DMS 273 treated with DMSO at 0.1 percent for 48 hours (cell line): ENCODE data around the gene STX8.
A peak's percentile ranks its signal among the peaks of the same experiment; 100 is the strongest.
"Not testable (repeated sequence)": the region's sequence is repeated elsewhere in the genome, so short reads cannot be mapped to it uniquely, and the experiment has no call there.

Experiments used
- DNase-seq: peaks from one replicate; lab custom pipeline; 2025; lab: John Stamatoyannopoulos, UW

Gene STX8

GRCh38 chr17:9401434-9401833 is 174.2 kb downstream of the STX8 start:
- no peak for DNase-seq

- no peak for DNase-seq
Observed at GRCh38 chr17:9389111-9389527, 186.5 kb downstream of the STX8 start.

GRCh38 chr17:9386401-9386800 is 189.2 kb downstream of the STX8 start:
- no peak for DNase-seq

GRCh38 chr17:9383826-9384225 is 191.8 kb downstream of the STX8 start:
- no peak for DNase-seq

GRCh38 chr17:9382626-9383025 is 193.0 kb downstream of the STX8 start:
- DNase-seq = no peak

GRCh38 chr17:9381068-9381467 is 194.6 kb downstream of the STX8 start:
- DNase-seq = no peak

- no peak for DNase-seq
Observed at GRCh38 chr17:9380361-9380760, 195.3 kb downstream of the STX8 start.

- not testable (repeated sequence) for DNase-seq
Observed at GRCh38 chr17:9376177-9376576, 199.4 kb downstream of the STX8 start.

GRCh38 chr17:9371019-9371418 is 204.6 kb downstream of the STX8 start:
- no peak for DNase-seq

- no peak for DNase-seq
Observed at GRCh38 chr17:9370467-9370866, 205.2 kb downstream of the STX8 start.

GRCh38 chr17:9368631-9369030 is 207.0 kb downstream of the STX8 start:
- DNase-seq = no peak

- no peak for DNase-seq
Observed at GRCh38 chr17:9367156-9367555, 208.5 kb downstream of the STX8 start.

GRCh38 chr17:9364837-9365430 is 210.7 kb downstream of the STX8 start:
- DNase-seq = no peak

- no peak for DNase-seq
Observed at GRCh38 chr17:9363440-9364350, 211.9 kb downstream of the STX8 start.

- DNase-seq = no peak
Observed at GRCh38 chr17:9361188-9361955, 214.2 kb downstream of the STX8 start.

GRCh38 chr17:9360677-9361081 is 214.9 kb downstream of the STX8 start:
- DNase-seq = no peak

- no peak for DNase-seq
Observed at GRCh38 chr17:9356488-9356911, 219.1 kb downstream of the STX8 start.

GRCh38 chr17:9355846-9356245 is 219.8 kb downstream of the STX8 start:
- DNase-seq = no peak

- DNase-seq = not testable (repeated sequence)
Observed at GRCh38 chr17:9355231-9355630, 220.4 kb downstream of the STX8 start.

GRCh38 chr17:9350080-9350479 is 225.5 kb downstream of the STX8 start:
- no peak for DNase-seq

GRCh38 chr17:9346296-9346926 is 229.2 kb downstream of the STX8 start:
- DNase-seq = no peak

- peak; percentile 25 for DNase-seq
Observed at GRCh38 chr17:9343516-9343915, 232.1 kb downstream of the STX8 start.
